AG09309 (cell line): Measurements from ENCODE around the gene TCP10L.

ENCODE experiments used
- DNase-seq: peaks from one replicate; pipeline ENCODE4 v3.0.0-alpha.2; 2010; ENCODE audit warnings: low read depth
- H3K4me3 ChIP-seq: 2 replicates; pipeline ENCODE4 v1.5.1; 2011; ENCODE audit warnings: mild to moderate bottlenecking, low read depth, low read length, moderate library complexity; ENCODE audit not compliant: control insufficient read depth
- TF ChIP-seq, protein P1 (sequence below): IDR thresholded peaks from 2 replicates; pipeline ENCODE4 v1.5.1; 2011; ENCODE audit warnings: mild to moderate bottlenecking, low read depth, low read length, inconsistent platforms; ENCODE audit not compliant: insufficient read depth, control insufficient read depth; ENCODE audit errors: missing control alignments

The TCP10L gene

DNA sequence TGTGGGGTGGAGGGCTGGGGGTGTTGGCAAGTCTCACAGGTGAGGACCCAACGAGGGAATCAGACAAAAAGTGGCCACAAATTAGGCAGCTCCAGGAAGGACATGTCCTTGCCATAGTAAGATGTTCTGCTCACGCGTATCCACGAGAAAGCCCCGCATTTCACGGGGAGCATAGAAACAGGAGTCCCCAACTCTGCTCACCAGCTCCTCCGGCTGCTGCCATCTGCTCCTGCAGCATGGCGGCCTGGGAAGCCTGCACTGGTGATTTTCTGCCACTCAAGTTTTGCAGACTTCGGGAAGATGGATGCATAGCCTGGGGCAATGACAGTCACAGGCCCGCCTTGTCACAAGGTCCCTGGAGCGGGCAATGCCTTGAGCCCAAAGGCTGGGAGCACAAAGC, 9.3 kb downstream of the TCP10L start:
- TF ChIP-seq, protein P1, sequence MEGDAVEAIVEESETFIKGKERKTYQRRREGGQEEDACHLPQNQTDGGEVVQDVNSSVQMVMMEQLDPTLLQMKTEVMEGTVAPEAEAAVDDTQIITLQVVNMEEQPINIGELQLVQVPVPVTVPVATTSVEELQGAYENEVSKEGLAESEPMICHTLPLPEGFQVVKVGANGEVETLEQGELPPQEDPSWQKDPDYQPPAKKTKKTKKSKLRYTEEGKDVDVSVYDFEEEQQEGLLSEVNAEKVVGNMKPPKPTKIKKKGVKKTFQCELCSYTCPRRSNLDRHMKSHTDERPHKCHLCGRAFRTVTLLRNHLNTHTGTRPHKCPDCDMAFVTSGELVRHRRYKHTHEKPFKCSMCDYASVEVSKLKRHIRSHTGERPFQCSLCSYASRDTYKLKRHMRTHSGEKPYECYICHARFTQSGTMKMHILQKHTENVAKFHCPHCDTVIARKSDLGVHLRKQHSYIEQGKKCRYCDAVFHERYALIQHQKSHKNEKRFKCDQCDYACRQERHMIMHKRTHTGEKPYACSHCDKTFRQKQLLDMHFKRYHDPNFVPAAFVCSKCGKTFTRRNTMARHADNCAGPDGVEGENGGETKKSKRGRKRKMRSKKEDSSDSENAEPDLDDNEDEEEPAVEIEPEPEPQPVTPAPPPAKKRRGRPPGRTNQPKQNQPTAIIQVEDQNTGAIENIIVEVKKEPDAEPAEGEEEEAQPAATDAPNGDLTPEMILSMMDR = no peak
- no peak overlapping the region for H3K4me3 ChIP-seq
- no peak for DNase-seq

DNA sequence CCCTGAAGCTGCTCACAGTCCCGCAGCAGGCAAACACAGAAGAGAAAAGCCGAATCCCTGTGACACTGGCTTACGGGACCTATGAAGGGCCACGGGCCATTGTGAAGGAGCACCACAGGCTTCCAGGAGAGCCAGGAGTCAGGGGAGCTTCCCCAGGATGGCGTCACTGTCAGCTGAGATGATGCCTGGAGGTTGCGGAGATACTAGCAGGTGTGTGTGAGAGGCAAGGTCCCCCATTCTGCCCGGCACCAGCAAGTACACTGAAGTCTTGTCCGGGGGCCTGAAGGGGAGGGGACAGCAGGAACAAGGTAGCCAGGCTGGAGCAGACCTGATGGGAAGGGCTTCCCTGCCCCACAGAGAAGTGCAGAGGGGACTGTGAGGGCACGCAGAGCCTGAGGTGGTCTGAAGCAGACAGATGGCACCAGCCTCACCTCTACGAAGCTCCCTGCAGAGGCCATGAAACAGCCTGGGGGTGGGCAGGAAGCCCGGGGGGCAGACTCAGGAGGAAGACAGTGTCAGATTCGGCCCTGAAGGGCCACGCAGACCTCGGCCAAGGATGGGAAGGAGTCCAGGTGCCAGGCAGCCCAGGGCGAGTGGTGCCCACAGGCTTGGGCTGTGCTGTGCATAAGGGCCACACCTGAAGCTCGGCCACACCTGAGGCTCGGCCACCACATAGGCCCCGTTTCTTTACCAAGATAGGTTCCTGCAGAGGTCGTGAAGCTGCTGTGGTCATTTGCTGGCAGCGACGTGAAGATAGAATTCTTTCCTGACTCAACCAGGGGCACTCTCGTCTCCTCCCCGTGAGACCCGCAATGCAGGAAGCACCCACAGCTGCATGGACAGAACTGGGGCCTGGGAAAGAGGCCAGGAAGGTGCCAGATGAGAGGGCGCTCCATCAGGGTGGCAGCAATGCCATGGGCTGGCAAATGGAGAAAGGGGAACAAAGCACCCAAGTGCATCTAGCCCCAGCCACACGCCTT, 10.1 kb downstream of the TCP10L start:
- no peak overlapping the region for H3K4me3 ChIP-seq
- no peak for DNase-seq
- TF ChIP-seq, protein P1 = no peak

DNA sequence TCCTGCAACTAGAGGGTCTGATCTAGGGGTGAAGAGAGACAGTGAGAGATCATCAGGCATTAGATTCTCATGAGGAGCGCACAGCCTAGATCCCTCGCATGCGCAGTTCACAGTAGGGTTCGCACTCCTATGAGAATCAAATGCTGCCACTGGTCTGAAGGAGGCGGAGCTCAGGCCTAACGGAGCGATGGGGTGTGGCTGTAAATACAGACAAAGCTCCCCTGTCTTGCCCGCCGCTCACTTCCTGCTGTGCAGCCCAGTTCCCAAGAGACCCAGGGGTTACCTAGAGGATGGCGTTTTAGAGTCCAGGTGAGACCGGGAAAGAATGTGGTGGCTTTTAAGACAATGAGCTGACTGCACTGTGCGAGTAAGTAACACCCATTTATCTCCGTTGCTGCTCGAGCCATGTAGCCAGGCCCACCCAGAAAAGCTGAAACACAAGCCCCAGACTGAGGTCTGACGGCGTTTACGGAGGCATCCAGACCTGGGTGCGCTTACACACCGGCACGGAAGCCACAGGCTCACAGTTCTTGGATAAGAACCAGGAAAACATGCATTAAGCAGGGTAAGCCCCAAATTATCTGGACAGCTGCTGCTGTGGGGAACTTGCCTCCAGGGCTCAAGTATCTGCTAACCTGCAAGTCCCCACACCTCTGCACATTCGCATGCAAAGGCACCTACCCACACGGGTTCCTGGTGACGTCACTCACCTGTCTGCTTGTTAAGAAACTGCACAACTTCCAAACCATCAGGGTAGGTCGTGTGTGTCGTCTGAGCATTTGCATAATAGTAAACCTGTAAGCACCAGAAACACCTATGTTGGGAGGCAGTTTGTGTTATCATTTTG, 12.5 kb downstream of the TCP10L start:
- no peak overlapping the region for H3K4me3 ChIP-seq
- TF ChIP-seq, protein P1 = no peak
- DNase-seq = no peak

DNA sequence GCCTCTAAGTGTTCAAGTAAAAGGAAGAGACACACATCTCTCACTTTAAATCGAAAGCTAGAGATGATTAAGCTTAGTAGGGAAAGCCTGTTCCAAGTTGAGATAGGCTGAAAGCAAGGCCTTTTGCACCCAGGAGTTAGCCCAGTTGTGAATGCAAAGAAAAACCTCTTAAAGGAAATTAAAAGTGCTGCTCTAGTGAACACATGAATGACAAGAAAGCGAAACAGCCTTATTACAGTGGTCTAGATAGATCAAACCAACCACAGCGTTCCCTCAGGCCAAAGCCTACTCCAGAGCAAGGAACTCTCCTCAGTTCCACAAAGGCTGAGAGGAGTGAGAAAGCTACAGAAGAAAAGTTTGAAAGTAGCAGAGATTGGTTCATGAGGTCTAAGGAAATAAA, 14.9 kb downstream of the TCP10L start:
- no peak overlapping the region for H3K4me3 ChIP-seq
- DNase-seq = no peak
- TF ChIP-seq, protein P1 = no peak

DNA sequence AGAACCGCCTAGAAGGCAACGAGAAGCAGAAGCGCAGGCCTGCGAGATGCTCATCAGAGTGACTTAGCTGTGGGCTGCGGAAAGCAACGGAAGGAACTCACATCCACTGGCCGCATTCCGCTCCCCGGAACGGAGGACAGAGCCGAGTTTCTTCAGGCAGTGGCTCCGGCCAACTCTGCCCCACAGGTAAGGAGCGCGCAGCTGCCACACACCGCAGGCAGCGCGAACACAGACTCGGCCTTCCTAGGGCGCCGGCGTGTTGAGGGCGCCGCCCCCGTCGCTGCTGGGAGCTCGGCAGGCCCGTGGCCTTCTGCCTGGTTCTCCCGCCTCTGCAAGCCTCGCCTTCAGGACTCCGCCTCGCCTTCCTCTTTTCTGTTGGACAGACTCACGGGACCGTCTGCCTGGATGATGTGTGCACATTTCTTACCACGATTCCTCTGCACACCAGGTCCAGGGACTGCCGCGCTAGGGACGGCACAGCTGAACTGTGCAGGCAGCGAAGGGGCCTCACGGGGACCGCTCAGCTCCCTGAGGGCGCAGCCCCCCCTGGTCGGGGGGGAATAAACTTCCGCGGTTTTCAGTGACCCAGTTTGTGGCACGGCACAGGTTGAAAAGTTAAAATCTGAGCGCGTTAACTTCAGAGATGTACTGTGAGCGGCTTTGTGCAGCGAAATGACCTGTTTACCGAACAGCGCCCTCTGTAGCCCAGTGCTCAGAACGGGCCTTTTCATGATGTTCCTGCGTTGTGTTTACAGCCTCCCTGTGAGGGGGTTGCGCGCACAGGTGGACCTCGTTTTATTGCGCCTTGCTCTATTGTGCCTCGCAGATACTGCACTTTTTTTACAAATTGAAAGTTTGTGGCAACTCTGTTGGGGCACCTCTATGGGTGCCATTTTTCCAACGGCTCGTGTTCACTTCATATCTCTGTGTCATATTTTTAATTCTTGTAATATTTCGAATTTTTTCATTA, 15.8 kb downstream of the TCP10L start:
- TF ChIP-seq, protein P1 = peak; percentile 87
- DNase-seq = peak; percentile 45
- peak overlapping the region; percentile 61 for H3K4me3 ChIP-seq
